Parathyroid adenoma (tissue), 2 donors: ENCODE results near the gene FOXC2.

Experiments used
- H2AFZ ChIP-seq: fragments of 300-600 bp; sonication (generic); one replicate; pipeline ENCODE4 v1.7.0; 2017; ENCODE audit warnings: antibody characterized with exemption, mild to moderate bottlenecking
- H3K27ac ChIP-seq: fragments of 300-600 bp; sonication (generic); one replicate; pipeline ENCODE4 v1.7.0; 2017
- H3K27me3 ChIP-seq: fragments of 300-600 bp; sonication (generic); one replicate; pipeline ENCODE4 v1.7.0; 2017; ENCODE audit warnings: low read length; ENCODE audit not compliant: control insufficient read depth, insufficient read depth
- H3K36me3 ChIP-seq: fragments of 300-600 bp; sonication (generic); one replicate; pipeline ENCODE4 v1.7.0; 2017; ENCODE audit warnings: low read length; ENCODE audit not compliant: control insufficient read depth, insufficient read depth
- H3K4me1 ChIP-seq: fragments of 300-600 bp; sonication (generic); one replicate; pipeline ENCODE4 v1.7.0; 2017; ENCODE audit warnings: control low read depth
- H3K4me2 ChIP-seq: fragments of 300-600 bp; sonication (generic); one replicate; pipeline ENCODE4 v1.7.0; 2017; ENCODE audit warnings: low read length
- H3K4me3 ChIP-seq: fragments of 300-600 bp; sonication (generic); one replicate; pipeline ENCODE4 v1.7.0; 2017; ENCODE audit warnings: low read depth, low read length
- H3K79me2 ChIP-seq: fragments of 300-600 bp; sonication (generic); one replicate; pipeline ENCODE4 v1.7.0; 2017; ENCODE audit warnings: control low read depth
- H3K9ac ChIP-seq: fragments of 300-600 bp; sonication (generic); one replicate; pipeline ENCODE4 v1.7.0; 2017; ENCODE audit warnings: mild to moderate bottlenecking
- H3K9me3 ChIP-seq: fragments of 300-600 bp; sonication (generic); one replicate; pipeline ENCODE4 v1.7.0; 2017; ENCODE audit warnings: low read length; ENCODE audit not compliant: control insufficient read depth
- TF ChIP-seq, protein P1 (sequence below): fragments of 300-600 bp; sonication (generic); IDR thresholded peaks from one replicate; pipeline ENCODE4 v1.7.0; 2017; ENCODE audit warnings: antibody characterized with exemption, mild to moderate bottlenecking
- donor health status: primary hyperparathyroidism.

Gene FOXC2

GRCh38 chr16:86590501-86591144 is 24.0 kb downstream of the FOXC2 start:
- H3K4me3 ChIP-seq: no peak overlapping the region
- no peak overlapping the region for H3K27ac ChIP-seq
- TF ChIP-seq, protein P1, sequence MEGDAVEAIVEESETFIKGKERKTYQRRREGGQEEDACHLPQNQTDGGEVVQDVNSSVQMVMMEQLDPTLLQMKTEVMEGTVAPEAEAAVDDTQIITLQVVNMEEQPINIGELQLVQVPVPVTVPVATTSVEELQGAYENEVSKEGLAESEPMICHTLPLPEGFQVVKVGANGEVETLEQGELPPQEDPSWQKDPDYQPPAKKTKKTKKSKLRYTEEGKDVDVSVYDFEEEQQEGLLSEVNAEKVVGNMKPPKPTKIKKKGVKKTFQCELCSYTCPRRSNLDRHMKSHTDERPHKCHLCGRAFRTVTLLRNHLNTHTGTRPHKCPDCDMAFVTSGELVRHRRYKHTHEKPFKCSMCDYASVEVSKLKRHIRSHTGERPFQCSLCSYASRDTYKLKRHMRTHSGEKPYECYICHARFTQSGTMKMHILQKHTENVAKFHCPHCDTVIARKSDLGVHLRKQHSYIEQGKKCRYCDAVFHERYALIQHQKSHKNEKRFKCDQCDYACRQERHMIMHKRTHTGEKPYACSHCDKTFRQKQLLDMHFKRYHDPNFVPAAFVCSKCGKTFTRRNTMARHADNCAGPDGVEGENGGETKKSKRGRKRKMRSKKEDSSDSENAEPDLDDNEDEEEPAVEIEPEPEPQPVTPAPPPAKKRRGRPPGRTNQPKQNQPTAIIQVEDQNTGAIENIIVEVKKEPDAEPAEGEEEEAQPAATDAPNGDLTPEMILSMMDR: no peak
- H3K9ac ChIP-seq: no peak overlapping the region
- H3K4me2 ChIP-seq: no peak overlapping the region
- no peaks in the 10 kb centered on the region for H3K27me3 ChIP-seq
- H3K9me3 ChIP-seq: no peaks in the 10 kb centered on the region
- no peaks in the 10 kb centered on the region for H3K79me2 ChIP-seq
- H2AFZ ChIP-seq: no peak overlapping the region
- no peaks in the 10 kb centered on the region for H3K36me3 ChIP-seq
- H3K4me1 ChIP-seq: no peaks in the 10 kb centered on the region

DNA sequence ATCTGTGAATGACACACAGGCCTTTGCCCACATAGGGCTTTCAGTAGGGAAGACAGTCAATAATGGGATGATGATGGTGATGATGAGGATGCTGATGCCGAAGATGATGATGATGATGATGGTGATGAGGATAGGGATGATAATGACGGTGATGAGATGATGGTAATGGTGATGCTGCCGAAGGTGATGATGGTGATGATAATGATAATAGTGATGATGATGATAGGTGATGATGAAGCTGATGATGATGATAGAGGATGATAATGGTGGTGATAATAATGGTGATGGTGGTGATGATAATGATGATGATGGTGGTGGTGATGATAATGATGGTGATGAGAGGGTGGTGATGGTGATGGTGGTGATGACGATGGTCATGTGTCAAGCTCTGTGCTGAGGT is 24.6 kb downstream of the FOXC2 start:
- Histone ChIP-seq H3K79me2 (no peaks in the 10 kb centered on the region), H3K4me1 (no peaks in the 10 kb centered on the region), H3K9ac (no peak overlapping the region), H3K4me3 (no peak overlapping the region), H3K36me3 (no peaks in the 10 kb centered on the region), H3K4me2 (no peak overlapping the region), H3K9me3 (no peaks in the 10 kb centered on the region), H2AFZ (no peak overlapping the region), H3K27me3 (no peaks in the 10 kb centered on the region), H3K27ac (no peak overlapping the region)
- TF ChIP-seq, protein P1: no peak

DNA sequence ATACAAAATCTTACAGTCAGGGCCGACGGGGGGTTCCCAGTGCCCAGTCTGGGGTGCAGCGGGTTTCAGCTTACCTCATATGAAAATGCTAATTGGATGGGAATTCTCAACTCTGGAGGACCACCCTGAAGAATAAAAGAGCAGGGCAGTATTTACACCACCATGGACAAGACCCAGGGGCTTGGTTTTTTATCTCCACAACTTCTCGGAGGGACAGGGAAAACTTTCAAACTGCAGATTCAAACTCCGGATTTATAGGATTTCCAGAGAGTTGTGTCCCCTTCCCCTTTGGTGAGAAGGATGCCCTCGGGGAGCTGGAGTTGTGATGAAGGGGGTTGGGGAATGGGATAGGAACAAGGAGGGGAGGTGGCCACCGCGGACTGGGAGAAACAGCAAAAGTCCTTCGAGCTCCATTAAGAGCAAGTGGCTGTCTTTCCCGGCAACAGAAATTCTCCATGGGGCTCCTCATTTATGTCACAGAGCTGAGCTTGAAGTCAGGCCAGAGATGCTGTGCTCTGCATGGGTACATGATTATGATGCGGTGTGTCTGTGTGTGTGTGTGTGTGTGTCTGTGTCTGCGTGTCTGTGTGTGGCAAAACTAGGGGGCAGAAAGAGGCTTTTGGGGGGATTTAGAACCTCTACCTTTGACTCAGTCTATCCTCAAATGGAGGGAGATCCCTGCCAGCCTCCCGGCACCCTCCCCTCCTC is 27.4 kb downstream of the FOXC2 start:
- Histone ChIP-seq H3K4me2 (no peak overlapping the region), H3K79me2 (no peaks in the 10 kb centered on the region), H3K4me1 (no peaks in the 10 kb centered on the region), H3K9me3 (no peaks in the 10 kb centered on the region), H2AFZ (no peak overlapping the region), H3K4me3 (no peak overlapping the region), H3K9ac (no peak overlapping the region), H3K36me3 (no peaks in the 10 kb centered on the region), H3K27me3 (no peaks in the 10 kb centered on the region), H3K27ac (no peak overlapping the region)
- TF ChIP-seq, protein P1: no peak

DNA sequence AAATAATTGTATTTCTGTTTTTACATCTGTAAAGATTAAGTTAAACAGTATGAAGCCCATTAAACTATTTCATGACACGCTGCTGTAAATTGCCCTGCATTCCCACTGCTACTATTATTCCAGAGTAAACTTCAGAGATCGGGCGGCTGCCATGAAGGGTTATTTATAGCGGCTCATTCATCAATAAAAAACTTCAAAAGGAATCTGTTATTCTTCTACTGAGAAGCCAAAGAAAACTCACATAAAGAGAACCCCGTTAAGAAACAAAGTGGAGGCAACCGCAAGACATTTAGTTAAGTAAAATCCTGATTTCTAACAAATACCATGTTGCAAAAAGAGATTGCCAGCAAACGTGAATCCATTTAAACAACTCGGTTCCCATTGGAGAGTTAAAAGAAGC is 28.1 kb downstream of the FOXC2 start:
- H3K4me3 ChIP-seq: no peak overlapping the region
- no peaks in the 10 kb centered on the region for H3K9me3 ChIP-seq
- H3K27ac ChIP-seq: no peak overlapping the region
- no peak overlapping the region for H3K4me2 ChIP-seq
- H3K79me2 ChIP-seq: no peaks in the 10 kb centered on the region
- TF ChIP-seq, protein P1: no peak
- no peaks in the 10 kb centered on the region for H3K36me3 ChIP-seq
- H3K27me3 ChIP-seq: no peaks in the 10 kb centered on the region
- H3K9ac ChIP-seq: no peak overlapping the region
- no peak overlapping the region for H2AFZ ChIP-seq
- H3K4me1 ChIP-seq: no peaks in the 10 kb centered on the region
